GM19463 (cell line): Measurements from ENCODE around the gene TPK1.
"Not testable (repeated sequence)": the region's sequence is repeated elsewhere in the genome, so short reads cannot be mapped to it uniquely, and the experiment has no call there.

ENCODE experiments used
- ATAC-seq: cut with Tn5 transposase; IDR thresholded peaks from one replicate; pipeline ENCODE4 v1.9.1; 2021; ENCODE audit warnings: mild to moderate bottlenecking, moderate library complexity; ENCODE audit not compliant: unreplicated experiment

The TPK1 gene

DNA sequence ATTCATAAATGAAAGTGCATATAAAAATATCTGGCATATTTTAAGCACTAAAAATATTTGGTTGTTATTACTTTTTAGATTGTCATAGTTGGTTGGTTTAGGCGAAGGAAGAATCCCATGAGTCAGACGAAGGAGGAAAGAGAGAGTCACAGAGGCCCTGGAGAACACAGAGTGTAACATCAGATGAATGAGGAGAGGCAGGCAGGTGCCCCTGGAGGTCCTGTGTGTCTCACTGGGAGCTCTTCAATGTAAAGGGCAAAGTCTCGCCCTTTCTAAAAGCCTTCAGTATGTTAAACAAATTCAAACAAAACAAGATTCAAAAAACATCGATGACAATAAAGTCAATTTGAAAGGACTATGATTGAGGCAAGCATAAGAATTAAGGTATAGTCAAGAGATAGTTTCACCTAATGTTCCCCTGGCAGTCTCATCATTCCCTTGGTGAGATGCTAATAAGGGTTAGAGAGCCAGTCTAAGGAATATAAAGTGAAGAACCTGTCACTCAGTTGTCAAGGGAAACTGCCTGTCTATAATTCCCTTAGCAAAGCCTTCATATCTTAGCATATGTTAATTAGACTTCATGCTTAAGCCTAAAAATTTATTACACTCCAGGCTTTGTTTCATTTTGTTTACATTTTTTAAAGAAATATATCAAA is 194.3 kb downstream of the TPK1 start:
- no peak for ATAC-seq

DNA sequence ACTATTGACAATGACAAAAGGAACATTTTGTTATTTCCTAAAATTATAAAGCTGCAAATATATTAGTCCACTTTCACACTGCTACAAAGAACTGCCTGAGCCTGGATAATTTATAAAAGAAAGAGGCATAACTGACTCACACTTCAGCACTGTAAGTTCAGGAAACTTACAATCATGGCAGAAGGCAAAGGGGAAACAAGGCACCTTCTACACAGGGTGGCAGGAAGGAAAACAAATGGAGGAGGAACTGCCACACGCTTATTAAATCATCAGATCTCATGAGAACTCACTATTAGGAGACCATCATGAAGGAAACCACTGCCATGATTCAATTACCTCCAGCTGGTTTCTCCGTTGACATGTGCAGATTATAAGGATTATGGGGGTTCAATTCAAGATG is 203.1 kb downstream of the TPK1 start:
- ATAC-seq: no peak

DNA sequence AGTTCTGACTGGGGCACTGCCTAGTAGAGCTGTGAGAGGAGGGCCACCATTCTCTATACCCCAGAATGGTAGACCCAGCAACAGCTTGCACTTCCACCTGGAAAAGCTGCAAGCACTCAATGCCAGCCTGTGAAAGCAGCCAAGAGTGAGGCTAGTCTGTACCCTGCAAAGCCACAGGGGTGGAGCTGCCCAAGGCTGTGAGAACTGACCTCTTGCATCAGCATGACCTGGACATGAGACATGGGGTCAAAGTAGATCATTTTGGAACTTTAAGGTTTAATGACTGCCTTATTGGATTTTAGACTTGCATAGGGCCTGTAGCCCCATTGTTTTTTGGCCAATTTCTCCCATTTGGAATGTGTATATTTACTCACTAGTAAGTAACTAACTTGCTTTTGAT is 206.3 kb downstream of the TPK1 start:
- ATAC-seq: no peak

- no peak for ATAC-seq
Observed at GRCh38 chr7:144629011-144629410, 206.8 kb downstream of the TPK1 start.

DNA sequence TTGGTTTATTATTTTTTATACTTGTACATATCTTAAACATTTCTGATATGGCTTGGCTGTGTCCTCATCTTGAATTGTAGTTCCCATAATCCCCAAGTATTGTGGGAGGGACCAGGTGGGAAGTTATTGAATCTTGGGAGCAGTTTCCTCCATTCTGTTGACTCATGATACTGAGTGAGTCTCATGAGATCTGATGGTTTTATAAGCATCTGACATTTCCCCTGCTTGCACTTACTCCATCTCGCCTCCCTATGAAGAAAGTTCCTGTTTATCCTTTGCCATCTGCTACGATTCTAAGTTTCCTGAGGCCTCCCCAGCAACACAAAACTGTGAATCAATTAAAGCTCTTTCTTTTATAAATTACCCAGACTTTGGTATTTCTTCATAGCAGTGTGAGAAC is 207.7 kb downstream of the TPK1 start:
- no peak for ATAC-seq

DNA sequence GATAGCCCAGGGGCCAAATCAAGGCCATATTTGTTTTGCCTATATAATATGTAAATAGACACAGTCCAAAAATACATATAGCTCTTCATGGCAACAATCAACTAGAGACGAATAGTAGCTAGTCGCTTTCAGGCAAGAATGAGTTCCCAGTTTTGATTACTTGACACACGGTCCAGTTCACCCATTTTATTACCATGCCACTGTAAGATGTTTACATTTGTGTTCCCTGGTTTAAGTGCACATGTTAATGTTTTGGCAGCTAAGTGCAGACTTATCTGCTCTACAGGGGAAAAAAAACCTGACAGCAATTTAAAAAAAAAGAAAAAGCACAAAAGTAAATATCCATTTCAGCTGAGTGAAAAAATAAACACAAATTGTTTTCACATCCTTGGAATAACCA is 213.1 kb downstream of the TPK1 start:
- no peak for ATAC-seq

DNA sequence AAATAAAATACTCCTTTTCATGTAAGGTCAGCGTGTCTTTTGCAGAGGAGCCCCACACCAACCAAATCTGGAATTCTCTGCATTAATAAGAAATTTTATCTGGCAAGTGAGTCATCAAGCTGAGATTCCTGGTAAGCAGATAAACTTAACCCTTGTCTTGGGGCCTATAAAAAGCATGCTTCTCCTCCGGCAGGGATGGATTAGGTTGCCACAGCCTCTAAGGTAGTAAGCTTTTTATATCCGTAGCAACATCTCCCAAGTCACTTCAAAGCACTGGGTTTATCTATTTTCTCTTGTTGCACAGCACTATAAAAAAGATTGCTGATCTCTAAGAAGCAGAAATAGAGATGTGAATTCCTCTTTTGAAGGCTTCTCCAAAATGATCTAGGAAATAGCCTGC is 229.6 kb downstream of the TPK1 start:
- no peak for ATAC-seq

DNA sequence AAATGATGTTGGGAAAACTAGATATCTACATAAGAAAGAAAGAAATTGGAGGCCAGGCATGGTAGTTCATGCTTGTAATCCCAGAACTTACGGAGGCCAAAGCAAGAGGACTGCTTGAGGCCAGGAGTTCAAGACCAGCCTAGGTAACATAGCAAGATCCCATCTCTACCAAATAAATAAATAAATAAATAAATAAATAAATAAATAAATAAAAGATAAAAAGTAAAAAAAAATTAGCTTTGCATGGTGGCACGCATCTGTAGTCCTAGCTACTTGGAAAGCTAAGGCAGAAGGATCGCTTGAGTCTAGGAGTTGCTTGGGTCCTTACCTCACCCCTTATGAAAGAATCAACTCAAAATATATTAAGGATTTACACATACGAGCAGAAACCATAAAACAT is 238.9 kb downstream of the TPK1 start:
- ATAC-seq: no peak

GRCh38 chr7:144594580-144594979 is 241.3 kb downstream of the TPK1 start:
- no peak for ATAC-seq

DNA sequence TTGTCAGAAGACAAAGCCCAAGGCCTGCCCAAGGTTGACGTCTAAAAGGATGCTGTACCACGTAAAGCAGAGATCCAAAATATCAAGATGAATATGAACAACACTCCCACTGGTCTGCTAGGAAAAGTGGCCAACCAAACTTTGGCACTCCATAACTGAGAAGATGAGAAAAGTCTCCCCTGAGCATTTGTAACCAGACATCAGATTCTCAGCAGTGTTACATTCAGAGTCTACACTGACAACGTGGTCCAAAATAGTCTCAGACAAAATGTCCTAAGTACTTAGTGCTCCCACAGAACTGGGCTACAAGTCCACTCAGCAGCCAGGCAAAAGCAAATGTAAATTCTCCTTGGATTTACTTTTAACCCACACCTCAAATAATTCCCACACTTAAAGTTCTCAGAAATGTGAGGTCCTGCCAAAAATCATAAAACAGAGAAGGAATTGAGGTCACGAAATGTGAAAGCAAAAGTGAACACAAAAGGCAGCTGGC is 247.2 kb downstream of the TPK1 start:
- no peak for ATAC-seq

DNA sequence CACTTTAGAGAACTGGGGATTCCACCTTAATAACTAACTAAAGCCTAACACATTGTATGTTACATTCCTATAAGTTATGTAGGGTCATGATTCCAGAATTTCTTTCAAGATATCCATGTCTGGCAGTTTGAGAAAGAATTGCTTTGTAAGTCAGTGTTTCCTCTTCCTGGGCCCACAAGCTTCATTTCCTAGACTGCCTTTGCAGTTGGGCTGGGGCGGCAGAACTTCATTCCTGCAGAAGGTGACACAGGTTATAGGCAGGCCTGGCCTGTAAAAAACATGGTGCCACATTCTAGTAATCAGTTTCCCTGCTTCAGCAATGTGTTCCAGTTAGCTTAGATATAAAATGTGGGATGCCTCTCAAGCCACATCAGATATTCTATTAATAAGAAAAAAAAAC is 248.2 kb downstream of the TPK1 start:
- no peak for ATAC-seq

GRCh38 chr7:144584726-144585125 is 251.1 kb downstream of the TPK1 start:
- no peak for ATAC-seq

DNA sequence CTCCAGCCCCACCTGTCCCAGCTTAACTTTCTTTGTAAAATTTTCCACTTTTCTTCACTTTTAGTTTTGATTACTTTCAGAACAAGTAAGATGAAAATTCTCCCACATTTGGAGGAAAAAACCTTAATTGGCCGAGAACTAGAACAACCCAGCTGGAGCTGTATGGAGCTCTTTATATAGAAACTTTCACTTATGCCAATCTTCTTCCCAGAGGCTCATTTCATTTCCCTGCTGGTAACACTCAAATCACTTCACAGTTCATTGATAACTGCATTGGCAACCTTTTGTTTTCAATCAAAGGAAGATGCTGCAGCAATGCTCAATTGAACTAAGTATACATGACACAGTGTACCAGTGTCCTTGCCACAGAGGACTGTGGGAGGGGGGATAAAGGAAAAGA is 256.2 kb downstream of the TPK1 start:
- no peak for ATAC-seq

DNA sequence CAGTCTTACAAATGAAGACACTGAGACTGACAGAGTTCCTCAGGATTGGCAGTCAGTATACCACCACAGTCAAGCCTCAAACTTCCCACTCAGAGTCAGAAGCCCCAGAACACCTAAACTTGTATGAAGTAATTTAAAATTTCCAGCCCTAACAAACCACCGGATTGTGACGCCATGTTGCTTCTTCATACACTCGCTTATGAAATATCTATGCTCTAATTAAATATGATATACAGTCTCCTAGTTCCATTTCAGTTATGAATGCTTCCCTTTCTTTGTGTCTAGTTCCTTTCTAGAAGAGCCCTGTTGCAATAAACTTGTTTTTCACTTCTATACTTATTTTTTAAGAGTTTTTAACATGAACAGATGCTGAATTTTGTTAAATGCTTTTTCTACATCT is 260.4 kb downstream of the TPK1 start:
- no peak for ATAC-seq

GRCh38 chr7:144574753-144575152 is 261.1 kb downstream of the TPK1 start:
- ATAC-seq: not testable (repeated sequence)

GRCh38 chr7:144568233-144568632 is 267.6 kb downstream of the TPK1 start:
- ATAC-seq: no peak

- no peak for ATAC-seq
Observed at GRCh38 chr7:144565586-144565985, 270.3 kb downstream of the TPK1 start.

GRCh38 chr7:144549861-144550260 is 286.0 kb downstream of the TPK1 start:
- no peak for ATAC-seq

GRCh38 chr7:144548556-144548955 is 287.3 kb downstream of the TPK1 start:
- ATAC-seq: no peak

GRCh38 chr7:144547888-144548287 is 288.0 kb downstream of the TPK1 start:
- ATAC-seq: no peak

- ATAC-seq: no peak
Observed at GRCh38 chr7:144546782-144547181, 289.1 kb downstream of the TPK1 start.

DNA sequence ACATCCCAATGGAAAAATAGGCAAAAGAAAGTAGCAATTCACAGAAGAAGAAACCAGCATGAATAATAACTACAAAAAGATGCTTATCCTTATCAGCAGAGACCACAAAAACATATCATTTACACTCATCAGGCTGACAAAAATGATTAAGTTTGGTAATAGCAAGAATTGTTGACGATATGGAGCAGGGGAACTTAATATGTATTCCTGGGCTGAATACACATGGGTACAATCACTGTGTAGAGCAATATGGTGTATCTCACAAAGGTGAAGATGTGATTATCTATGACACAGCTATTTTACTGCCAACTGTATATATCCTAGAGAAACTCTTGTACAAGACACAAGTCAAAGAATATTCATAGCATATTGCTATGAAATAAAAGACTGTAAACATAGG is 290.5 kb downstream of the TPK1 start:
- ATAC-seq: no peak

- no peak for ATAC-seq
Observed at GRCh38 chr7:144534655-144535395, 301.0 kb downstream of the TPK1 start.
